ENCODE data around the gene ATOH8.
A peak's percentile ranks its signal among the peaks of the same experiment; 100 is the strongest.

Gene ATOH8

DNA sequence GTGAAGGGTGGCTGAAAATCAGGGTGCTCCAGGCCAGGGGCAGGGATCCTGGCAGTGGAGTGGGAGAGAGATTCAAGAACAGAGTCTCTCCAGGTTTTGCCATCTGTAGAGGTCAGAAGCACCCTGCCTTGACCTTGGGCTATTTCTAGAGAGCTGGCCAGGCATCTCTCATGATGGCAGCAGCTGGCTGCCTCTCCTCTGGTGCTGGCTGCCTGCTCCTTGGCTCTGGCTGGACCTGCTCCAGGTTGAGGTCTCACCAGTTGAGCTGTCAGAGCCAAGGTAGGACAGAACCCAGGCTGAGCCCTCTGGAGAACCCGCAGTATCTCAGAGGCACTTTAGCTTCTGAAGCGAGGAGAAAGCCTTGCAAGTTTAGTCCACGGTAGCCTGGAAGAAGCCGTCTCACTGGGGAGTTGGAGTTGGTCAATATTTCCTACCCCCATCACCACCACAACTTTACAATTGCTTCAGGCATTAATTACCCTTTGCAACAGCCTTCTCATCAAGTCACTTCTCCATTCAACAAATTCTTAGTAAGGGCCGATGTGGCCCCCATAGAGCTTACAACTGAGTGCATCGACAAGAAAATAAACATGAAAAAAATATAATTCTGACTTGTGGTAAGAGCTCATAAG, 34.1 kb upstream of the ATOH8 start:
- DNase-seq = no peak

GRCh38 chr2:85720533-85720932, 33.3 kb upstream of the ATOH8 start:
- DNase-seq = no peak

- no peak for DNase-seq
Observed at GRCh38 chr2:85721641-85722040, 32.1 kb upstream of the ATOH8 start.

DNA sequence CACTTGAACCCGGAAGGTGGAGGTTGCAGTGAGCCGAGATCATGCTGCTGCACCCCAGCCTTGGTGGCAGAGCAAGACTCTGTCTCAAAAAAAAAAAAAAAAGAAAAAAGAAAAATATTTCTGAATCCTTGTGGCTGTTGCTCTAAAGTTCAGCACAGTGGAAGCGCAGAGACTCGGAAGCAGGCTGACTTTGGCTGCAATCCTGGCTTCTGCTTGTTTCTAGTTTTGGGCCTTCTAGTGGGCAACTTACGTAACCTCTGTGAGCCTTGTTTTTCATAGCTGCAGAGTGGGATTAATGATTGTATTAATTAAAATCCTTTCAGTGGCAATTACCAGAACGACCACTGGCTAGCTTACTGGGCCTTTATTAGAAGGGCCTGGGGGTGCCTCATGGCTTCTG, 31.3 kb upstream of the ATOH8 start:
- DNase-seq = no peak

DNA sequence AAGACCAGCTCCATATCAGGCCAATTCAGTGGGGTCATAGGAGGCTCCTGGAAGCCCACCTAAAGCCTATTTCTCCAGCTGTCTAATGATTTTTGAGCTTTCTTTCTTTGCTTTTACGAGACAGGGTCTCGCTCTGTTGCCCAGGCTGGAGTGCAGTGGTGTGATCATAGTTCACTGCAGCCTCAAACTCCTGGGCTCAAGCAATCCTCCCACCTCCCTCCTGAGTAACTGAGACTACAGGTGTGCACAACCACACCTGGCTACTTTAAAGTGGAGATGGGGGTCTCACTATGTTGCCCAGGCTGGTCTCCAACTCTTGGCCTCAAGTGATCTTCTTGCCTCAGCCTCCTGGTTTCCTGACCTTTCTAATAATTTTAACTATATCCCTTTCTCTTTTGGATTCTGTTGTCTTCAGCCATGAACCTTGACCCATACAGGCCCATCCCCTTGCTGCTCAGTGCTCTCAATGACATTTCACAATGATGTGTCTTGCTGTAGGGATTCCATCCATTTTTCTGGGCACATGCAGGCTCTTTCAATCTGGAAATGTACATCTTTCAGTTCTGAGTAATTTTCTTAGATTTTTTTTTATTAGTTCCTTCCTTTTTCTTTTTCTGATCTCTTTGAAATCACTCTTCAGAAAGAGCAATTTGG, 30.0 kb upstream of the ATOH8 start:
- DNase-seq = no peak

DNA sequence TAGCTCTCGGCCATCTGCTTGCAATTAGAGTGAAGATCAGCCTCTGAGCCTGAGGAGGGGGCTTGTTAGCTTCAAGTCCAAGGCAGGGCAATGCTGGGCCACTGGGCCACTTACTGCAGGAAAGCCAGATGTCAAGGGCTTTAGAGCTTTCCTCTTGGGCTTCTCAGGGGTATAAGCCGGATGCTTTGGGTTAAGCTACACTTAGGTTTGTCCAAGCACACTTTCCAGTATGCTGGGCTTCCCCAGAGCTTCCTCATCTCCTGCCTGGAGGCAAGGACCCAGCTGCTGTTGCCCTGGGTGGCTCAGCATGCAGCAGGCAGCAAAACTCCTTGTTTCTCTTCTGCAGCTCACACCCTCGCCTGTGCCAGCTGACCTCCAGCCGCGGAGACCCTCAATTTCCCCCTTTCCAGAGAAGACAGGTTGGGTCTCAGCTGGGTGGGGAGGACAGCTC, 29.0 kb upstream of the ATOH8 start:
- DNase-seq = no peak

DNA sequence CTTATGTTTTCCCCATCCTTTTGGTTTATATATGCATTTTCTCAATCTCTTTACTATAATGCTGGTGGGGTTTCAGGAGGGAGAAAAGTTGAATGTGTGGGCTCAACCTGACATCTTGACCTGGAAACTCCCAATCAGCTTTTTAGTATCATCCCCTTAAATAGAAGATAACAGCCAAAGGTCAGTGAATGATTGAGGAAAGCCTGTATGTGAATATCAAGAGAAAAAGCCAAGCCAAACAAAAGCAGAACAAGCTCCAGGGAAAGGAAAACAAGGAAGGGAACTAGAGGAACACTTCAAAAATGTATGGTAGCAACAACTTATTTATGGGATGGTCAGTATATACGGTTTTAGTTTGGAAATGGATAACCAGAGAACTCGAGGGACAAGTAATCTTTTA, 28.3 kb upstream of the ATOH8 start:
- no peak for DNase-seq

DNA sequence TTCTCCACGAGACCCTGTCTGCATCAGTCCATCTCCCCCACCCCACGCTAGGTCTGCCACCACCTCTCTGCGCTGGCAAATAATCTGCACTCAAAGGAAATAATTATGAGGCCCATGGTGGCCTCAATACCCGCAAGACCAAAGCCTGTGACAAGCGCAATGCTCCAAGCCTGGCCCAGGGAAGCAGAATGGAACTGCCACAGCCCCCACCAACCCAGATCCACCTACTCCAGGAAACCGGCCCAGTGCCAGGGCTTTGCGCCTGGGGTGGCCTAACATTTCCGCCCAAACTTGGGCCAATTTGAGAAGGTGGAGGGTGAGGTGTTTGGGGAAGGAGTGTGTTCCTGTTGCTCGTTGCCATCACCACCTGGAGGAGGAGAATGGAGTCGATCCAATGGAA, 26.0 kb upstream of the ATOH8 start:
- no peak for DNase-seq

GRCh38 chr2:85728342-85728741, 25.4 kb upstream of the ATOH8 start:
- DNase-seq = no peak

DNA sequence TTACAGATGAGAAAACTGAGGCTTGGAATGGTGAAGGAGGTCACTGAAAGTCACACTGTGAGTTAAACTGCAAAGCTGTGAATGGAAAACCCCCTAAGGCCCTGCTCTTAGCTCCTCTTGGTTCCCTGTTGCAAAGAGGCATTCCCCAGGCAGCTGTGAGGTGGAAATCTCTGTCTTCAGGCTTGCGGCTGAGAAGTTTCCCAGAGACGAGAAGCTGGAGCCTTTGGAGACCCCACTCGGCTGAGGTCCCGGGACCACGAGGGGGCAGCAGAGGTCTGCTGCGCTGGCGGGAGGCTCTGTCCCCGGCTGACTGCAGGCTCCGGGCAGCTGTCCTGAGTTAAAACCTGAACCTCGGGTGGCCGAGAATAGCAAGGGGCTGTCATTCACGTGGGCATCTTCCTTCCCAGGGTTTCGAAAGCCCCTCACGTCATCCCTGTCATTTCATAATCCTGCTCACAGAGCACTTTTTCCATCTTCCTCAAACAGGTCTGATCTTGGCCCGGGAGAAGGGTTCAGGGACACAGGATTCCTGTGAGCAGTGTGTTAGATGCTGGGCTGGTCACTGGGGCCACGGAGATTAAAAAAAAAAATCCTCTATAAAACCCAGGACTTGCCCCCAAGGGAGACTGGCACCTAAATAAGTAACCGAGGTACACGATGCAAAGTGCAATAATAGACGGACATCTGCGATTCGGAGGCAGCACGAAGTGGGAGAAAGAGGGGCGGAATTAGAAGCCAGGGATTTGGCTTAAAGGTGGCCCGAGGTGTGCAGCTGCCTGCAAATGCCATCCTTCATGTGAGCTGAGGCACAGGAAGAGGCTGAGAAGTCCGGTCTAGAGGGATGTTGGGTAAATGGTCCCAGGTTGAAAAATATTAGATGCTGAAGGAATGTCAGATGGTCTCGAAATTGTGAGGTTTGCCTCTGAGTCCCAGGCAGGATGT, 24.6 kb upstream of the ATOH8 start:
- DNase-seq = peak; percentile 55

GRCh38 chr2:85729825-85730510, 23.8 kb upstream of the ATOH8 start:
- DNase-seq = no peak

GRCh38 chr2:85730686-85731230, 23.0 kb upstream of the ATOH8 start:
- DNase-seq = no peak

DNA sequence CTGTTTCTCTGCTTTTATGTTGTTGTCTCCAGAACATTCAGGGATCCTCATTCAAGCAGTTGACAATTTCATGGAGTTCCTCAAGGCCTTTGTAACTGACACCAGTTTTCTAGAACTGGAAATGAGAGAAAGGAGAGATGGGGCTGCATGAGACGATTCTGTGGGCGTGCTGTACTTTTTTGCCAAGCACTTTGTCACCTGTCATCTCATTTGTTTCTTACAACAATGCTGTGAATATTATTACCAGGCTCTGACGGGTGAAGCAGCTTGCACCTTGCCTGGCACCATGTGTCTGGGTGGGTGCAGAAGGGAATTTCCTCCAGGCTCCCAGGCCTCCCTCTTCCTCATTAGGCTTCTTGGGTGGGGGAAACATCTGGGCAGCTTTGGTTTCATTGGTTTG, 22.2 kb upstream of the ATOH8 start:
- DNase-seq = no peak

DNA sequence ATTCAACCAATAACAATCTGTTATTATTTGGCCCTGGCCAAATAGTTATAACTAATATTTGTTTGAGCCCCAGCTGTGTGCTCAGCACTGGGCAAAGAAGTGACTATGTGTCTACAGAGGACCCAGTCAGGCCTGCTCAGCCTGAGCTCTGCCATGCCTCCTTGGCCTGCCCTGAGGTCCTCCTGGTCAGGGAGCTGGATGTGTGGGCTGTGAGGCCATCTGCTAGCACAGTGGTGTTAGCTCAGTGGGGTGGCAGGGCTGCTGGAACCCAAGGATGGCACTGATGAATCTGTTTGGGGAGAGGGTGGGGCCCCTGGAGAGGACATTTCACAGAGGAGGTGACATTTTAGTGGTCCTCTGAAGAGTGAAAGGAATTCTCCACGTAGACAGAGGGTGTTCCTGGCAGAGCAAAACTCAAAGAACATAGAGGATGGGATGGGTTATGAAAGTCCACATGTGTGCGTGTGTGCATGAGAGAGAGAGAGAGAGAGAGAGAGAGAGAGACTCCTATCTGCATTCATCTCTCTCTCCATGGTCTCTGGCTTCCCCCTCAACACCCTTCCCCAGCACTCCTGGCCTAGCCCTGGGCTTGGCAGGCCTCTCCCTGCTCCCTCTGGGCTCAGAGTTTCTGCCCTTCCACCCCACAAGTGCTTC, 21.2 kb upstream of the ATOH8 start:
- no peak for DNase-seq

GRCh38 chr2:85733121-85733960, 20.4 kb upstream of the ATOH8 start:
- peak; percentile 7 for DNase-seq

DNA sequence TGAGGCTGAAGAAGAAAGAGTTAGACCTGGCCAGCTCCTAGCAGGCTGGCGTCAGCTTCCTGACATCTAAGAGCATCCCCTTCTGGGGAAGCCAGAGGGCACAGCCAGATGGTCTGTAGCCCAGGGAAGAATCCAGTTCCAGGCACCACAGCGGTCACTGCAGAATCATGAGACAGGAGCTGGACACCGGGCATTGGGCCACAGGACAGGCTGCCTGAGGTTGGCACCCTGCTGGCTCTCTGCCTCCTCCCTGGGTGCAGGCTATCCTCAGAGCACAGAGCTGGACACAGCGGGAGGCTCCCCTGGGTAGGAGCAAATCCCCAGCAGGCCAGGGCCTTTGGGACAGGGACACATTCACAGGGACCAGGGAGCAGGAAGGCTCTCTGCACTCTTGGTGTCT, 19.8 kb upstream of the ATOH8 start:
- no peak for DNase-seq

DNA sequence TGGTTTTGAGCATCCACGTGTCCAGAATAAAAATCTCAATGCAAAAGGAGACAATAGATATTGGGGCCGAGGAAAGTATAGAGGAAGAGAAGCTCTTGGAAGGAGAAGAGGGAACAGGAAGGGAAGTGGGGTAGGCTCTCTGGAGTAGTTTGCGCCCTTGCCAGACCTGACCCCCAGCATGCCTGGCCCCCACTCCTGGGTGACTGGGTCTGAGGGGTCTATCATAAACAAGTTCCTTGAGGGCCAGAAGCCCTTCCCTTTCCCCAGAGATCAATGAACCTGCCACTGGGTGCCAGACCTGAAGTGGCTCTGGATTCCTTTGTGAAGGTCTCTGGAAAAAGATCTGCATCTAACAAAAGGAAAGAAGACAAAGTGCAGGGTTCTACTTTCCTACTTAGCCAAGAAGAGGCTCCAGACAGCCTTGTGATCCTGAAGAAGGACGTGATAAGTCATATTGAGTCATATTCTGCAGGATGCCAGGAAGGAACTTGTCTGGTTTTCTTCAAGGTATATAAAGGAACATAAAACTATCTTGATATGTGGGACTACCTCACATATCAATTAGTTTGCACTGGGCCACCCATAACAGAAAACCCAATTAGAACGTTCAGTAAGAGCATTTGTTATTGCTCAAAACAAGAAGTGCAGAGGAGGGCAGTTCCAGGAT, 18.7 kb upstream of the ATOH8 start:
- no peak for DNase-seq

GRCh38 chr2:85735691-85736090, 18.1 kb upstream of the ATOH8 start:
- DNase-seq = no peak

DNA sequence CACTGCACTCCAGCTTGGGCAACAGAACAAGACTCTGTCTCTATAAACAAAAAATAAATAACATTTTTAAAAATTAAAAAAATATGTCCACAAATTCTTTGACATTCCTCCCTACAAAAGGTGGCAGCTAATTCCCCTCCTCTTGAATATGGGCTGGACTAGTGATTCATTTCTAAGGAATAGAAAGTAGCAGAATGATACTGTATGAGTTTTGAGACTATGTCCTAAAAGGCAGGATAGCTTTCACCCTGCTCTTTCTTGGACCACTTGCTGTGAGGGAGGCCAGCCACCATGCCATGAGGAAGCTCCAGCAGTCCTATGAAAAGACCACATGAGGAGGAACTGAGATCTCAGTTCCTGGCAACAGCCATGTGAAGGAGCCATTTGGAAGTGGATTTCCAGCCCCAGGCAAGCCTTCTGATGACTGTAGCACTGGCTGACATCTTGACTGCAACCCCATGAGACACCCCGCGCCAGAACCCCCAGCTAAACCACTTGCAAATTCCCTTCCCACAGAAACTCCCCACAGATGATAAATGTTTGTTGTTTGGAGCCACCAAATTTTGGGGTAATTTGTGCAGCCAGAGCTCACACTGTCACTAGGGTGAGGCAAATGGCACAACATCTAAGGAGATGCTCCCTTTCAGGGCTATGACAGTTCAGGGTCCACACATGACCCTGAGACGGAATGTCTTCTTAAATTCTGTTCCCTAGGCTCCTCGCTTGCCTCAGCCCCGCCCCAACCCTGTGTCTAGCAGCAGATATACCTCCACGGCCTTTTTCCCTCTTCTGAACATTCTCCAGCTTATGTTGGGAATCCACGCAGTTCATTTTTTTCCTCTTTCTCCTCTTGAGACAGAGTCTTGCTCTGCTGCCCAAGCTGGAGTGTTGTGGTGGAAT, 17.1 kb upstream of the ATOH8 start:
- DNase-seq = no peak

DNA sequence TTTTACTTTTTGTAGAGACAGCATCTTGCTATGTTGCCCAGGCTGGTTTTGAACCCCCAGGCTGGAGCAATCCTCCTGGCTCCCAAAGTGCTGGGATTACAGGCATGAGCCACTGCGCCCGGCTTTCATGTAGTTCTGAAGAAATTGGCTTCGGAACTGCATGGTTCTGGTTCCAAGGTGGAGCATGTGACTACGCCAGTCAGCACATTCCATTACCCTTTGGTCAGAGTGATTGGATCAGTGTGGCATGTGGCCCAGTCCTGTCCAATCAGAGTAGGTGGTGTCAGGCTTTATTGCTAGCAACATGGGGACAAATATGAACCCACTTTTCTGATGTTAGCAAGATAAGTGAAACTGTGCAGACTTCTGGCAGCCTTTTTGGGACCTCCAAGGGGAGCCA, 16.3 kb upstream of the ATOH8 start:
- no peak for DNase-seq

All from GDM1 (cell line).